A673 (cell line): ENCODE results near the gene FAM174B. TPM values are rescaled to one million over a fixed set of nuclear protein-coding genes. Genes with fewer than 3 reads are reported as not detected.

Experiments
- BruUV-seq: library from RNA; stranded (reverse); fragments of 400-500 nt; replicated peaks from 2 replicates; lab custom pipeline; 2021; lab: Mats Ljungman, UMichigan
- CTCF ChIA-PET: fragments of 300-600 bp; sonication (Branson Sonifier 250); formaldehyde crosslinking; loops from one replicate; lab custom pipeline; 2022; ENCODE audit warnings: antibody characterized with exemption; lab: Charles Lee
- POLR2A ChIA-PET: fragments of 300-600 bp; sonication (Branson Sonifier 250); formaldehyde crosslinking; loops from one replicate; lab custom pipeline; 2022; ENCODE audit warnings: antibody characterized with exemption; ENCODE audit not compliant: low non-redundant PET; lab: Charles Lee
- DNase-seq: peaks from one replicate; pipeline ENCODE4 v3.0.0-alpha.2; 2015; ENCODE audit warnings: low spot score
- H3K27ac ChIP-seq: fragments of 200-600 bp; sonication (generic); 2 replicates; pipeline ENCODE4 v1.5.1; 2016; ENCODE audit warnings: mixed run types, low read depth, mild to moderate bottlenecking, mixed read lengths, antibody characterized with exemption, low read length; ENCODE audit not compliant: poor library complexity, severe bottlenecking
- H3K27me3 ChIP-seq: fragments of 200-600 bp; sonication (generic); replicated peaks from 2 replicates; pipeline ENCODE4 v1.6.1; 2017; ENCODE audit warnings: mixed run types, low read depth, mild to moderate bottlenecking, mixed read lengths, antibody characterized with exemption, low read length; ENCODE audit not compliant: insufficient read depth, poor library complexity
- H3K36me3 ChIP-seq: fragments of 200-600 bp; sonication (generic); 2 replicates; pipeline ENCODE4 v1.6.1; 2016; ENCODE audit warnings: mixed run types, mild to moderate bottlenecking, mixed read lengths, antibody characterized with exemption, low read length; ENCODE audit not compliant: insufficient read depth, poor library complexity, severe bottlenecking
- H3K4me1 ChIP-seq: fragments of 200-600 bp; sonication (generic); 2 replicates; pipeline ENCODE4 v1.6.1; 2017; ENCODE audit warnings: mixed run types, mild to moderate bottlenecking, mixed read lengths, antibody characterized with exemption, low read length; ENCODE audit not compliant: insufficient read depth, poor library complexity, severe bottlenecking
- H3K4me3 ChIP-seq: fragments of 200-600 bp; sonication (generic); 2 replicates; pipeline ENCODE4 v1.5.1; 2016; ENCODE audit warnings: low read depth, mixed run types, mild to moderate bottlenecking, mixed read lengths, low read length; ENCODE audit not compliant: poor library complexity, severe bottlenecking
- H3K9me3 ChIP-seq: fragments of 200-600 bp; sonication (generic); 2 replicates; pipeline ENCODE4 v1.6.1; 2016; ENCODE audit warnings: mixed run types, low read depth, mild to moderate bottlenecking, mixed read lengths, antibody characterized with exemption, low read length; ENCODE audit not compliant: poor library complexity, severe bottlenecking
- CTCF ChIP-seq: fragments of 300-800, 200-600 bp; sonication (generic); conservative IDR thresholded peaks from 2 replicates; pipeline ENCODE4 v1.5.1; 2017; ENCODE audit warnings: low read depth, mild to moderate bottlenecking, antibody characterized with exemption, low read length, moderate library complexity, mixed read lengths
- EZH2 ChIP-seq: fragments of 200-600 bp; sonication (generic); IDR thresholded peaks from 2 replicates; pipeline ENCODE4 v1.6.1; 2017; ENCODE audit warnings: borderline replicate concordance, low read depth, mild to moderate bottlenecking, mixed read lengths, antibody characterized with exemption, low read length; ENCODE audit not compliant: poor library complexity, severe bottlenecking
- intact Hi-C: fragments of 100-400 bp; cut with micrococcal nuclease; formaldehyde crosslinking; loops from one replicate; pipeline ENCODE4 v1.10.0; 2022; ENCODE audit not compliant: unreplicated experiment
- total RNA-seq: library from RNA; stranded (reverse); gene quantifications from 2 replicates; pipeline ENCODE4 v1.2.3, GENCODE V29; 2021

FAM174B gene
- total RNA-seq, 1 experiment from 2014 or later = 3.7 TPM

- Histone ChIP-seq H3K4me1 (peaks cover 7% of the 10 kb centered on the region), H3K9me3 (no peaks in the 10 kb centered on the region), H3K4me3 (no peak overlapping the region), H3K36me3 (no peaks in the 10 kb centered on the region), H3K27ac (no peak overlapping the region), H3K27me3 (no peaks in the 10 kb centered on the region)
- intact Hi-C loops = no loop called here
- TF ChIP-seq EZH2 (no peak), CTCF (peak; percentile 31; the same call in 1 of the 2 replicates)
- ChIA-PET CTCF (interaction anchor here (0.7 to 1.0 kb wide), 2 partner anchors 162 to 302 kb away, joined by 3 to 4 read pairs; no protein-coding TSS in a partner anchor), POLR2A (no interaction called here)
- no peak for DNase-seq
- BruUV-seq = no TSS peak
These were observed 27.9 kb upstream of the FAM174B start for GRCh38 chr15:92683511-92683834.

GRCh38 chr15:92682741-92683510 is 27.4 kb upstream of the FAM174B start:
- Histone ChIP-seq H3K36me3 (no peaks in the 10 kb centered on the region), H3K4me1 (peaks cover 7% of the 10 kb centered on the region), H3K27me3 (no peaks in the 10 kb centered on the region), H3K4me3 (no peak overlapping the region), H3K27ac (no peak overlapping the region), H3K9me3 (no peaks in the 10 kb centered on the region)
- BruUV-seq = no TSS peak
- DNase-seq = no peak
- POLR2A ChIA-PET = no interaction called here
- TF ChIP-seq EZH2 (no peak), CTCF (no peak)
- intact Hi-C loops = no loop called here
- CTCF ChIA-PET = interaction anchor here (0.7 to 1.0 kb wide), 2 partner anchors 161 to 301 kb away, joined by 3 to 4 read pairs; no protein-coding TSS in a partner anchor

- ChIA-PET POLR2A (no interaction called here), CTCF (interaction anchor here (0.5 kb wide), 2 partner anchors 582 to 1298 kb away, joined by 4 to 10 read pairs; no protein-coding TSS in a partner anchor)
- Histone ChIP-seq H3K4me1 (peaks cover 7% of the 10 kb centered on the region), H3K36me3 (no peaks in the 10 kb centered on the region), H3K9me3 (no peaks in the 10 kb centered on the region), H3K27ac (no peak overlapping the region), H3K27me3 (no peaks in the 10 kb centered on the region), H3K4me3 (no peak overlapping the region)
- TF ChIP-seq EZH2 (no peak), CTCF (no peak)
- peak; percentile 50 for DNase-seq
- intact Hi-C loops = no loop called here
- no TSS peak for BruUV-seq
These were observed 25.6 kb upstream of the FAM174B start for GRCh38 chr15:92681141-92681631.
